Nephron progenitor cell (in vitro differentiated cells): ENCODE measurements around the gene RAD51B.

Source experiments
- DNase-seq: peaks from one replicate; pipeline ENCODE4 v3.0.0; 2021
- H3K27ac Mint-ChIP-seq: 2 replicates; pipeline ENCODE4 v1.8.0; 2021; ENCODE audit warnings: mild to moderate bottlenecking, moderate library complexity, mixed read lengths
- H3K27me3 Mint-ChIP-seq: 2 replicates; pipeline ENCODE4 v1.8.0; 2021; ENCODE audit warnings: mild to moderate bottlenecking, low read depth, mixed read lengths; ENCODE audit not compliant: poor library complexity
- H3K36me3 Mint-ChIP-seq: 2 replicates; pipeline ENCODE4 v1.8.0; 2021; ENCODE audit warnings: low read depth, mixed read lengths
- H3K4me1 Mint-ChIP-seq: 2 replicates; pipeline ENCODE4 v1.8.0; 2021; ENCODE audit warnings: mixed read lengths
- H3K4me3 Mint-ChIP-seq: 2 replicates; pipeline ENCODE4 v1.8.0; 2021; ENCODE audit warnings: mild to moderate bottlenecking, moderate library complexity, mixed read lengths
- H3K9me3 Mint-ChIP-seq: 2 replicates; pipeline ENCODE4 v1.8.0; 2021; ENCODE audit warnings: mild to moderate bottlenecking, moderate library complexity, mixed read lengths
- TF ChIP-seq, protein P1 (sequence below): fragments of 200-600 bp; sonication (generic); IDR thresholded peaks from 2 replicates; pipeline ENCODE4 v1.5.0; 2021; ENCODE audit warnings: antibody characterized with exemption

RAD51B gene

DNA sequence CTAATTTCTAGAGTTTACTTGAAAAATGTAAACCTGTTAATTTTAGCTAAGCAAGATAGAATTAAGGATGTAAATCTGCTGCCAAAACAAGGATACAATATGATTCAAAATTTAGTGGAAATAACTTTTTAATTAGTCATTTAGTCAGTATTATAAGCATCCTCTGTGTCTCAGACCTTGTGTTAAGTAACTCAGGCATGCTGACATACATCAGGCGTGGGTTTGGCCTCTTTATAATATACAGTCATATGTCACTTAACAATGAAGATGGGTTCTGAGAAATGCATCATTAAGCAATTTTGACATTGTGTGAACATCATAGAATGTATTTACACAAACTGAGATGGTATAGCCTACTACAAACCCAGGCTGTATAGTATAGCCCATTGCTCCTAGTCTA lies 586.4 kb downstream of the RAD51B start:
- TF ChIP-seq, protein P1, sequence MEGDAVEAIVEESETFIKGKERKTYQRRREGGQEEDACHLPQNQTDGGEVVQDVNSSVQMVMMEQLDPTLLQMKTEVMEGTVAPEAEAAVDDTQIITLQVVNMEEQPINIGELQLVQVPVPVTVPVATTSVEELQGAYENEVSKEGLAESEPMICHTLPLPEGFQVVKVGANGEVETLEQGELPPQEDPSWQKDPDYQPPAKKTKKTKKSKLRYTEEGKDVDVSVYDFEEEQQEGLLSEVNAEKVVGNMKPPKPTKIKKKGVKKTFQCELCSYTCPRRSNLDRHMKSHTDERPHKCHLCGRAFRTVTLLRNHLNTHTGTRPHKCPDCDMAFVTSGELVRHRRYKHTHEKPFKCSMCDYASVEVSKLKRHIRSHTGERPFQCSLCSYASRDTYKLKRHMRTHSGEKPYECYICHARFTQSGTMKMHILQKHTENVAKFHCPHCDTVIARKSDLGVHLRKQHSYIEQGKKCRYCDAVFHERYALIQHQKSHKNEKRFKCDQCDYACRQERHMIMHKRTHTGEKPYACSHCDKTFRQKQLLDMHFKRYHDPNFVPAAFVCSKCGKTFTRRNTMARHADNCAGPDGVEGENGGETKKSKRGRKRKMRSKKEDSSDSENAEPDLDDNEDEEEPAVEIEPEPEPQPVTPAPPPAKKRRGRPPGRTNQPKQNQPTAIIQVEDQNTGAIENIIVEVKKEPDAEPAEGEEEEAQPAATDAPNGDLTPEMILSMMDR: no peak
- Mint-ChIP-seq H3K36me3 (no peaks in the 10 kb centered on the region), H3K4me3 (no peak overlapping the region), H3K27ac (no peak overlapping the region), H3K4me1 (peaks cover 62% of the 10 kb centered on the region), H3K9me3 (no peaks in the 10 kb centered on the region), H3K27me3 (peaks cover 3% of the 10 kb centered on the region)
- DNase-seq: no peak

DNA sequence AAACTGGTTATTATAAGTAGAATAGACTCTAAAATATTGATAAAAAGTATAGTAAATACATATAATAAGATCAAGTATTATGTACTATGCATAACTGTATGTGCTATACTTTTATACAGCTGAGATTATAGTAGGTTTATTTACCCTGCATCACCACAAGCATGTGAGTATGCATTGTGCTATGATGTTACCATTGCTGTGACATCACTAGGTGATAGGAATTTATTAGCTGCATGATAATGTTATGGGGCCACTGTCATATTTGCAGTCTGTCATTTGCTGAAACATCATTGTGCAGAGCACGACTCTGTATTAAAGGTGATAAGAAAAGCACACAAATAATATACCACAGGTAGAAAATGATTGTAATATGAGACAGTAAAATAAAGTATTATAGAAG lies 587.7 kb downstream of the RAD51B start:
- Mint-ChIP-seq H3K27me3 (peaks cover 3% of the 10 kb centered on the region), H3K36me3 (no peaks in the 10 kb centered on the region), H3K27ac (peak overlapping the region; percentile 39), H3K4me1 (peaks cover 52% of the 10 kb centered on the region), H3K9me3 (no peaks in the 10 kb centered on the region), H3K4me3 (no peak overlapping the region)
- DNase-seq: no peak
- TF ChIP-seq, protein P1: no peak

DNA sequence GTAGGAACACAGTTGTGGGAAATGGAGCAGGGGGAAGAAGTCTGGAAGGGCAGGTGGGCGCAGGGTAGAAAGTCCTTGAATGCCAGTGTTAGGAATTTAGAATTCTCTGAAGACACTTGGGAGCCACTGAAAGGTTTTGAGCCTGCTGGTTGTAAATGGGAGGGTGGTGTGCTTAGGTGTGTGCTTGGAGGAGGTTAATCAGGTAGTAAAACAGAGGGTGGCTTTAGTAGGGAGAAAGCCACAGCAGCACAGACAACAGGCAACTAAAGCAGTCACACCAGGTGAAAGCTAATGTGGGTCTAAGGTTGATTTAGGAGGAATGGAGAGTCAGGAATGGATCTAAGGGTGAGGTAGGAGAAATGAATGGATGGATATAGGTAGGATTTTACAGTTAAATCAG lies 588.2 kb downstream of the RAD51B start:
- TF ChIP-seq, protein P1: no peak
- Mint-ChIP-seq H3K36me3 (no peaks in the 10 kb centered on the region), H3K4me1 (peaks cover 54% of the 10 kb centered on the region), H3K27ac (peak overlapping the region; percentile 39), H3K4me3 (peak overlapping the region; percentile 9), H3K9me3 (no peaks in the 10 kb centered on the region), H3K27me3 (peaks cover 3% of the 10 kb centered on the region)
- DNase-seq: no peak

DNA sequence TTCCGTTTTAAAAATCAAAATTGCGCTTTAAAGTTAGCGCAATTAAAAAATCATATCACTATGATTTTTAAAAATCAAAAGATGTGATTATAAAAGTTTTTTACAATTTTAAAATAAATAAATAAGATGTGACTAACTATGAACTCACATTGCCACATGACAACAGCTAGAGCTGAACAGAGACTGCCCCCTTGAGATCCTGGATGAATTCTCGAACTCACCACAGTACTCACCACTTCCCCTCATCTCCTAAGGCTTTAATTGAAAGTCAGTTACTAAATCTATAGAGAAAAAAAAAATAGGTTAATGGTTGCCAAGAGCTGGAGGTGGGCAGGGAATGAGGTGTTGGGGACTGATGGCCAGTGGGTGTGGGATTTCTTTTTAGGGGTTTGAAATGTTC lies 589.1 kb downstream of the RAD51B start:
- Mint-ChIP-seq H3K4me1 (peaks cover 54% of the 10 kb centered on the region), H3K27me3 (peaks cover 3% of the 10 kb centered on the region), H3K9me3 (no peaks in the 10 kb centered on the region), H3K27ac (no peak overlapping the region), H3K4me3 (no peak overlapping the region), H3K36me3 (no peaks in the 10 kb centered on the region)
- DNase-seq: no peak
- TF ChIP-seq, protein P1: no peak

DNA sequence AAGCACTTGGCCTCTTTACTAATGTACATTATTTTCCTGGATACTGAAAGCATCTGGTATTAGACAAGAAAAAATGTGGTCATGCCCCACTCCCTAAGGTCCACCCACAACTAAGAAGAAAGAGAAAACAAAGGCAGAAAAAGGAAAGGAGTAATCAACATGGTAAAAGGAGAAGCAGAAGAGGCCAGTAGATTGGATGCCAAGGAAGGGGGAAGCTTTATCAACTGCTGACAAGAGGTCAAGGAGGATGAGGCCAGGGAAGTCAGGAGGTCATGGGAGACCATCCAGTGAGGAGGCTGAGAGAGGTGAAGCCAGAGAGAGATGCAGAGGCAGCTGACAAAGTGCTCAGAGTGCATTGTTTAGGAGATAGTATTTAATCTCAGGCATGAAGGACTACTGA lies 589.8 kb downstream of the RAD51B start:
- DNase-seq: peak; percentile 15
- Mint-ChIP-seq H3K27me3 (peaks cover 3% of the 10 kb centered on the region), H3K4me3 (no peak overlapping the region), H3K4me1 (peaks cover 55% of the 10 kb centered on the region), H3K36me3 (no peaks in the 10 kb centered on the region), H3K27ac (peak overlapping the region; percentile 24), H3K9me3 (no peaks in the 10 kb centered on the region)
- TF ChIP-seq, protein P1: no peak
